WERI-Rb-1 (cell line): ENCODE measurements around the gene LAMTOR4.

Source experiments
- DNase-seq: peaks from one replicate; pipeline ENCODE4 v3.0.0-alpha.2; 2020
- H3K27ac ChIP-seq: fragments of 250-450 bp; sonication (Bioruptor Pico); 2 replicates; pipeline ENCODE4 v1.5.1; 2020; ENCODE audit warnings: mild to moderate bottlenecking, moderate library complexity
- H3K27me3 ChIP-seq: fragments of 250-450 bp; sonication (Bioruptor Pico); 2 replicates; pipeline ENCODE4 v1.5.1; 2021; ENCODE audit warnings: mild to moderate bottlenecking, low read depth, moderate library complexity; ENCODE audit not compliant: insufficient read depth, severe bottlenecking
- H3K36me3 ChIP-seq: fragments of 250-450 bp; sonication (Bioruptor Pico); 2 replicates; pipeline ENCODE4 v1.5.1; 2020; ENCODE audit warnings: mild to moderate bottlenecking, moderate library complexity
- H3K4me3 ChIP-seq: 2 replicates; pipeline ENCODE4 v1.5.1; 2011; ENCODE audit warnings: low read depth, mild to moderate bottlenecking, control low read depth, low read length
- H3K9me3 ChIP-seq: fragments of 250-450 bp; sonication (Bioruptor Pico); 2 replicates; pipeline ENCODE4 v1.5.1; 2021; ENCODE audit warnings: mild to moderate bottlenecking, moderate library complexity; ENCODE audit not compliant: severe bottlenecking
- TF ChIP-seq, protein P1 (sequence below): IDR thresholded peaks from 2 replicates; pipeline ENCODE4 v1.5.1; 2011; ENCODE audit warnings: low read depth, mild to moderate bottlenecking, control low read depth, inconsistent platforms, low read length

Gene LAMTOR4

DNA sequence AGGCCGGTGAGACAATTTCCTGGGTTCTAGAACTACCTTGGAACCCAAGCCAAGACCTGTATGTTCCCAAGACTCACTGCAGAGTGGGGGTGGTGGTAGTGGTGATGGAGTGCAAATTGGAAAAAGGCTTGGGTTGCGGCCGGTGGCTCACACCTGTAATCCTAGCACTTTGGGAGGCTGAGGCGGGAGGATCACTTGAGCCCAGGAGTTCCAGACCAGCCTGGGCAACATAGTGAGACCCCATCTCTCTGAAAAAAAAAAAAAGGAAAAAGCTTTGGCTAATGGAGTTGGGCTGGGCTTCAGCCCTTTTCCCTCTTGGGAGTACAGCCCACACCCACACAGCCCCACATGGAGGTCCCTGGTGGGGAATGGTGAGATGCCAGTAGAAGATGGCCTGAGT is 43.2 kb upstream of the LAMTOR4 start:
- Histone ChIP-seq H3K27me3 (no peaks in the 10 kb centered on the region), H3K36me3 (peaks cover 82% of the 10 kb centered on the region), H3K27ac (no peak overlapping the region), H3K4me3 (no peak overlapping the region), H3K9me3 (no peaks in the 10 kb centered on the region)
- no peak for DNase-seq
- TF ChIP-seq, protein P1, sequence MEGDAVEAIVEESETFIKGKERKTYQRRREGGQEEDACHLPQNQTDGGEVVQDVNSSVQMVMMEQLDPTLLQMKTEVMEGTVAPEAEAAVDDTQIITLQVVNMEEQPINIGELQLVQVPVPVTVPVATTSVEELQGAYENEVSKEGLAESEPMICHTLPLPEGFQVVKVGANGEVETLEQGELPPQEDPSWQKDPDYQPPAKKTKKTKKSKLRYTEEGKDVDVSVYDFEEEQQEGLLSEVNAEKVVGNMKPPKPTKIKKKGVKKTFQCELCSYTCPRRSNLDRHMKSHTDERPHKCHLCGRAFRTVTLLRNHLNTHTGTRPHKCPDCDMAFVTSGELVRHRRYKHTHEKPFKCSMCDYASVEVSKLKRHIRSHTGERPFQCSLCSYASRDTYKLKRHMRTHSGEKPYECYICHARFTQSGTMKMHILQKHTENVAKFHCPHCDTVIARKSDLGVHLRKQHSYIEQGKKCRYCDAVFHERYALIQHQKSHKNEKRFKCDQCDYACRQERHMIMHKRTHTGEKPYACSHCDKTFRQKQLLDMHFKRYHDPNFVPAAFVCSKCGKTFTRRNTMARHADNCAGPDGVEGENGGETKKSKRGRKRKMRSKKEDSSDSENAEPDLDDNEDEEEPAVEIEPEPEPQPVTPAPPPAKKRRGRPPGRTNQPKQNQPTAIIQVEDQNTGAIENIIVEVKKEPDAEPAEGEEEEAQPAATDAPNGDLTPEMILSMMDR, result no peak

DNA sequence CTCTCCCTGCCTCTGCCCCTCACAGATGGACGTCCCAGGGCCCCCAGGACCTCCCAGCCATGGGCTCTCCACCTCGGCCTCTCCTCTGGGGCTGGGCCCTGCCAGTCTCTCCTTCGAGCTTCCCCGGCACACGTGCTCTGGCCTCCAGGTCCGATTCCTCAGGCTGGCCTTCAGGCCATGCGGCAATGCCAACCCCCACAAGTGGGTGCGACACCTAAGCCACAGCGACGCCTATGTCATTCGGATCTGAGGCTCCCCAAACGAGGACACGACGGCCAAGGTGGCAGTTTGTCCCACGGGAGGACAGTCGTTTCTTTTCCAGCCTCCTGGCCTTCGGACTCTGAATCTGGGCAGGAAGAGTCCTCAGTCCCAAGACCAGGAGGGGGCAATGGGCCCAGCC is 42.1 kb upstream of the LAMTOR4 start:
- Histone ChIP-seq H3K36me3 (peaks cover 86% of the 10 kb centered on the region), H3K27ac (no peak overlapping the region), H3K9me3 (no peaks in the 10 kb centered on the region), H3K27me3 (no peaks in the 10 kb centered on the region), H3K4me3 (no peak overlapping the region)
- no peak for DNase-seq
- TF ChIP-seq, protein P1, result no peak

DNA sequence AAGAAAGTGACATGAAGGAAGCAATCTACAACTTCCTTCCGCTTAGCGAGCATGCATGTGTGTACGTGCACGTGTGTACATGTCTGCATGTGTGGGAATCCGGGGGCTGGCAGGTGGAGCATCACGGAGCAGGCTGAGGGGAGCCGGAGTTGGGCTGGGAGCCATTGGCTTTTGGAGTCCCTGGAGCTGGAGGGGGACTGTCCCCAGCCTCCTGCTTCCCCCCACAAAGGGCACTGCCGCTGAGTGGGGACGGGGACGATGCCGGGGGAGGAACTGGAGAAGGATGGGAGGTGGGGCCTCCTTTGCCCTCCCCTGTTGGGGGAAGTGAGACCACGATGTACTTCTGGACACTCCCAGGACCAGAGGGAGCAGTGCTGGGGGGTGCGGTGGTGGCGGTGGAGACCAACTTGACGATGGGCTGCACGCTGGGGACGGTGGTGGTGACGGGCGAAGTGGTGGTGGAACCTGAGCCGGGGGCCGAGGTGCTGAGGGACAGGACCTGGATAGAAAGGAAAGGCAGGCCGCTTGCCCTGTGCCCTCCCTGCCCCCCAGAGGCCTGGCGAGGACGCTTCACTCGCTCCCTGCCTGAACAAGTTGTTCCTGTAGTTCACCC is 41.5 kb upstream of the LAMTOR4 start:
- no peak overlapping the region for H3K27ac ChIP-seq
- DNase-seq, result no peak
- no peak overlapping the region for H3K4me3 ChIP-seq
- peaks cover 91% of the 10 kb centered on the region for H3K36me3 ChIP-seq
- no peaks in the 10 kb centered on the region for H3K27me3 ChIP-seq
- H3K9me3 ChIP-seq, result no peaks in the 10 kb centered on the region
- TF ChIP-seq, protein P1, result no peak

GRCh38 chr7:100107890-100108289 is 40.8 kb upstream of the LAMTOR4 start:
- TF ChIP-seq, protein P1, result no peak
- H3K36me3 ChIP-seq, result peaks cover 94% of the 10 kb centered on the region
- H3K27ac ChIP-seq, result no peak overlapping the region
- no peak overlapping the region for H3K4me3 ChIP-seq
- H3K27me3 ChIP-seq, result no peaks in the 10 kb centered on the region
- DNase-seq, result no peak
- no peaks in the 10 kb centered on the region for H3K9me3 ChIP-seq

GRCh38 chr7:100109521-100110163 is 39.1 kb upstream of the LAMTOR4 start:
- TF ChIP-seq, protein P1, result peak; percentile 59
- peaks cover 87% of the 10 kb centered on the region for H3K36me3 ChIP-seq
- H3K27ac ChIP-seq, result no peak overlapping the region
- DNase-seq, result no peak
- H3K9me3 ChIP-seq, result no peaks in the 10 kb centered on the region
- H3K4me3 ChIP-seq, result no peak overlapping the region
- no peaks in the 10 kb centered on the region for H3K27me3 ChIP-seq
